Measurements from ENCODE around the gene DMAP1. TPM values are rescaled to one million over a fixed set of nuclear protein-coding genes. Genes with fewer than 3 reads are reported as not detected.

DMAP1 gene
- total and polyA plus RNA-seq, 2 experiments from 2014 or later, result 28.8 to 61.8 TPM

DNA sequence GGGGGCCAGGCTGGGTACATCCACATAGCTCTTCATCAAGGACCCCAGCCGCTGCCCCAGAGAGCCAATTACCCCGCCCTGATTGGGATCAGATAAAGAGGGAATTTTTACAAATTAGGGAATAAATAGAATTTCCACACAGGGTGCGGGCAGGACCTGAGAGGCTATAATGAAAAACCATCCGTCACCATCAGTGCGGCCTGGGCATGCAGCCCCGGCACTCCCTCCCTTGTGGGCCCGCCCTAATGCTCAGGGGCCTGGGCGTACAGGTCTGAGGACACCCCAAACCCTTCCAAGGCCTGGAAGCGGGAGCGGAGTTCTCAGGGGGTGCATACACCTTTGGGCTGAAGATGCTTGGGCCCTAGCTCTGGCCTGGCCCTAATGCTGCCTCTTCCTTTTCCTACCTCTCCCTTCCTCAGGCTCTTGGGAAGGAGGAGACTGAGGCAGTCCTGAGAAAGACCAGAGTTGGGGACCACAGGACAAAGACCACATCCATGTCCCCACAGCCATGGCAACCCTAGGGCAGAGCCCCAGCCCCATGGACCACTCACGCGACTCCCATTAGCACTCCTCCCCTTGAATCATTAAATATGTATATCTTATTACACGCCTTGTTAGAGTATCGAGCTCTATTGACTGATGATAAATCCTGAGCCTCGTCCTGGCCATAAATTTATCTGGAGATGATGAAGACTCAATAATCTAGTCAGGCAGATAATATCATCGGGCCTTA is 16.3 kb downstream of the DMAP1 start:
- Histone ChIP-seq H3K79me2 (no peaks in the 10 kb centered on the region), H3K4me2 (no peak overlapping the region), H3K4me3 (no peak overlapping the region), H3K9me2 (replicated peaks; ENCODE audit: insufficient read depth) (no peaks in the 10 kb centered on the region), H2AFZ (no peak overlapping the region), H4K20me1 (ENCODE audit: insufficient read depth, poor library complexity, severe bottlenecking) (no peaks in the 10 kb centered on the region), H3K9me3 (ENCODE audit: low read depth) (no peaks in the 10 kb centered on the region), H3K27me3 (no peaks in the 10 kb centered on the region), H3K36me3 (replicated peaks; ENCODE audit: insufficient read depth, low read depth) (no peaks in the 10 kb centered on the region), H3K4me1 (ENCODE audit: insufficient read depth) (no peaks in the 10 kb centered on the region), H3K27ac (no peak overlapping the region)
- DNase-seq (ENCODE audit: low spot score), result no peak
- WGBS (ENCODE audit: low lambda C conversion rate, missing lambda C conversion rate), result 95% methylated on average over 16 of the region's 16 CpGs
- TF ChIP-seq EZH2phosphoT487 (IDR thresholded peaks at IDR 0.05; ENCODE audit: low read depth, severe bottlenecking, unreplicated experiment) (no peak), EZH2 (IDR thresholded peaks at IDR 0.05; ENCODE audit: borderline replicate concordance) (no peak)
- TF ChIP-seq, protein P1, sequence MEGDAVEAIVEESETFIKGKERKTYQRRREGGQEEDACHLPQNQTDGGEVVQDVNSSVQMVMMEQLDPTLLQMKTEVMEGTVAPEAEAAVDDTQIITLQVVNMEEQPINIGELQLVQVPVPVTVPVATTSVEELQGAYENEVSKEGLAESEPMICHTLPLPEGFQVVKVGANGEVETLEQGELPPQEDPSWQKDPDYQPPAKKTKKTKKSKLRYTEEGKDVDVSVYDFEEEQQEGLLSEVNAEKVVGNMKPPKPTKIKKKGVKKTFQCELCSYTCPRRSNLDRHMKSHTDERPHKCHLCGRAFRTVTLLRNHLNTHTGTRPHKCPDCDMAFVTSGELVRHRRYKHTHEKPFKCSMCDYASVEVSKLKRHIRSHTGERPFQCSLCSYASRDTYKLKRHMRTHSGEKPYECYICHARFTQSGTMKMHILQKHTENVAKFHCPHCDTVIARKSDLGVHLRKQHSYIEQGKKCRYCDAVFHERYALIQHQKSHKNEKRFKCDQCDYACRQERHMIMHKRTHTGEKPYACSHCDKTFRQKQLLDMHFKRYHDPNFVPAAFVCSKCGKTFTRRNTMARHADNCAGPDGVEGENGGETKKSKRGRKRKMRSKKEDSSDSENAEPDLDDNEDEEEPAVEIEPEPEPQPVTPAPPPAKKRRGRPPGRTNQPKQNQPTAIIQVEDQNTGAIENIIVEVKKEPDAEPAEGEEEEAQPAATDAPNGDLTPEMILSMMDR (IDR thresholded peaks at IDR 0.05; ENCODE audit: poor library complexity), result no peak

DNA sequence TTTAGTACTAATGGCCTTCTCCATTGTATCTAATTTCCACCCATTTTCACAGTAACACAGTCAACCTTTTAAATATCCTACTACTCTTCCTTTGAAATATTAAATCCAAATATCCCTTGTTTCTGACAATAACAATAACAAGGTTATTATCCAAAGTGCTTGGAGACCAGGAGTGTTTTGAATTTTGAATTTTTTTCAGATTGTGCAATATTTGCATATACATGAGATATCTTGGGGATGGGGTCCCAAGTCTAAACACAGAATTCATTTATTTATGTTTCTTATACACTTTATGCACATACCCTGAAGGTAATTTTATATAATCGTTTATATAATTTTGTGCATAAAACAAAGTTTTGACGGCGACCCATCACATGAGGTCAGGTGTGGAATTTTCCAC is 17.5 kb downstream of the DMAP1 start:
- Histone ChIP-seq H3K9me3 (ENCODE audit: low read depth) (no peaks in the 10 kb centered on the region), H4K20me1 (ENCODE audit: insufficient read depth, poor library complexity, severe bottlenecking) (no peaks in the 10 kb centered on the region), H3K4me3 (no peak overlapping the region), H2AFZ (no peak overlapping the region), H3K27ac (no peak overlapping the region), H3K27me3 (no peaks in the 10 kb centered on the region), H3K9me2 (replicated peaks; ENCODE audit: insufficient read depth) (no peaks in the 10 kb centered on the region), H3K4me2 (no peak overlapping the region), H3K36me3 (replicated peaks; ENCODE audit: insufficient read depth, low read depth) (no peaks in the 10 kb centered on the region), H3K79me2 (no peaks in the 10 kb centered on the region), H3K4me1 (ENCODE audit: insufficient read depth) (no peaks in the 10 kb centered on the region)
- 94% methylated on average over 3 of the region's 3 CpGs for WGBS (ENCODE audit: low lambda C conversion rate, missing lambda C conversion rate)
- no peak for DNase-seq (ENCODE audit: low spot score)
- TF ChIP-seq EZH2 (IDR thresholded peaks at IDR 0.05; ENCODE audit: borderline replicate concordance) (no peak), EZH2phosphoT487 (IDR thresholded peaks at IDR 0.05; ENCODE audit: low read depth, severe bottlenecking, unreplicated experiment) (no peak)
- TF ChIP-seq, protein P1 (IDR thresholded peaks at IDR 0.05; ENCODE audit: poor library complexity), result no peak

DNA sequence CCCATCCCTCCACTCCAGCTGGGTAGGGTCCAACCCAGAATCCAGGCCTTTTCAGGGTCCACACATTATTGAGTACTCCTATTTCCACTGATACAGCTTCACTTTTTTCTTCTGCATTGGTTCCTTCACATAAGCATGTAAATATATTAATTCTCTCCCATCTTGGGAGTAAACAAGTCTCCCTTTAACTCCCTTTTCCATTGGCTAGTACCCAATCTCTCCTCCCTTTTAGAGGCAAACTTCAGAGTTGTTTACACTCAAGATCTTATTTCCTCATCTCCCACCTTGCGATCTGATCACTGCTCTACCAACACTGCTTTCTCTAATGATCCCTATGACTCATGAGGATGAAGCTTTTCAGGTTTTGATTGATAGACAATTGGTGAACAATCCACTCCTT is 20.3 kb downstream of the DMAP1 start:
- H3K4me3 ChIP-seq, result no peak overlapping the region
- peaks cover 13% of the 10 kb centered on the region for H3K4me1 ChIP-seq (ENCODE audit: insufficient read depth)
- WGBS (ENCODE audit: low lambda C conversion rate, missing lambda C conversion rate), result 92% methylated on average over 1 of the region's 1 CpG

More for the DNA sequence above, 20.3 kb downstream of the DMAP1 start:
- Histone ChIP-seq H3K9me2 (replicated peaks; ENCODE audit: insufficient read depth) (no peaks in the 10 kb centered on the region), H3K9me3 (ENCODE audit: low read depth) (no peaks in the 10 kb centered on the region), H3K79me2 (no peaks in the 10 kb centered on the region), H2AFZ (no peak overlapping the region), H3K27ac (no peak overlapping the region), H3K36me3 (replicated peaks; ENCODE audit: insufficient read depth, low read depth) (no peaks in the 10 kb centered on the region), H4K20me1 (ENCODE audit: insufficient read depth, poor library complexity, severe bottlenecking) (no peaks in the 10 kb centered on the region), H3K4me2 (no peak overlapping the region), H3K27me3 (no peaks in the 10 kb centered on the region)
- DNase-seq (ENCODE audit: low spot score), result no peak
- TF ChIP-seq EZH2phosphoT487 (IDR thresholded peaks at IDR 0.05; ENCODE audit: low read depth, severe bottlenecking, unreplicated experiment), result no peak
- TF ChIP-seq EZH2 (IDR thresholded peaks at IDR 0.05; ENCODE audit: borderline replicate concordance), result no peak
- TF ChIP-seq, protein P1 (IDR thresholded peaks at IDR 0.05; ENCODE audit: poor library complexity), result no peak
